GM20000 (cell line): ENCODE measurements around the gene CNPPD1.

Experiments
- DNase-seq: peaks from one replicate; pipeline ENCODE4 v3.0.0; 2012; ENCODE audit warnings: low spot score
- TF ChIP-seq, protein P1 (sequence below): IDR thresholded peaks from 2 replicates; pipeline ENCODE4 v1.5.1; 2012; ENCODE audit warnings: mild to moderate bottlenecking, control low read depth; ENCODE audit errors: extremely low read depth, missing control alignments

The CNPPD1 gene

DNA sequence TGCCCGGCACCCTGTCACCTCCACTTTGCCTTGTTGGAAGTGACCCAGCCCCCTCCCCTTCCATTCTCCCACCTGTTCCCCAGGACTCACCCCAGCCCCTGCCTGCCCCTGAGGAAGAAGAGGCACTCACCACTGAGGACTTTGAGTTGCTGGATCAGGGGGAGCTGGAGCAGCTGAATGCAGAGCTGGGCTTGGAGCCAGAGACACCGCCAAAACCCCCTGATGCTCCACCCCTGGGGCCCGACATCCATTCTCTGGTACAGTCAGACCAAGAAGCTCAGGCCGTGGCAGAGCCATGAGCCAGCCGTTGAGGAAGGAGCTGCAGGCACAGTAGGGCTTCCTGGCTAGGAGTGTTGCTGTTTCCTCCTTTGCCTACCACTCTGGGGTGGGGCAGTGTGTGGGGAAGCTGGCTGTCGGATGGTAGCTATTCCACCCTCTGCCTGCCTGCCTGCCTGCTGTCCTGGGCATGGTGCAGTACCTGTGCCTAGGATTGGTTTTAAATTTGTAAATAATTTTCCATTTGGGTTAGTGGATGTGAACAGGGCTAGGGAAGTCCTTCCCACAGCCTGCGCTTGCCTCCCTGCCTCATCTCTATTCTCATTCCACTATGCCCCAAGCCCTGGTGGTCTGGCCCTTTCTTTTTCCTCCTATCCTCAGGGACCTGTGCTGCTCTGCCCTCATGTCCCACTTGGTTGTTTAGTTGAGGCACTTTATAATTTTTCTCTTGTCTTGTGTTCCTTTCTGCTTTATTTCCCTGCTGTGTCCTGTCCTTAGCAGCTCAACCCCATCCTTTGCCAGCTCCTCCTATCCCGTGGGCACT, 5.8 kb upstream of the CNPPD1 start:
- TF ChIP-seq, protein P1, sequence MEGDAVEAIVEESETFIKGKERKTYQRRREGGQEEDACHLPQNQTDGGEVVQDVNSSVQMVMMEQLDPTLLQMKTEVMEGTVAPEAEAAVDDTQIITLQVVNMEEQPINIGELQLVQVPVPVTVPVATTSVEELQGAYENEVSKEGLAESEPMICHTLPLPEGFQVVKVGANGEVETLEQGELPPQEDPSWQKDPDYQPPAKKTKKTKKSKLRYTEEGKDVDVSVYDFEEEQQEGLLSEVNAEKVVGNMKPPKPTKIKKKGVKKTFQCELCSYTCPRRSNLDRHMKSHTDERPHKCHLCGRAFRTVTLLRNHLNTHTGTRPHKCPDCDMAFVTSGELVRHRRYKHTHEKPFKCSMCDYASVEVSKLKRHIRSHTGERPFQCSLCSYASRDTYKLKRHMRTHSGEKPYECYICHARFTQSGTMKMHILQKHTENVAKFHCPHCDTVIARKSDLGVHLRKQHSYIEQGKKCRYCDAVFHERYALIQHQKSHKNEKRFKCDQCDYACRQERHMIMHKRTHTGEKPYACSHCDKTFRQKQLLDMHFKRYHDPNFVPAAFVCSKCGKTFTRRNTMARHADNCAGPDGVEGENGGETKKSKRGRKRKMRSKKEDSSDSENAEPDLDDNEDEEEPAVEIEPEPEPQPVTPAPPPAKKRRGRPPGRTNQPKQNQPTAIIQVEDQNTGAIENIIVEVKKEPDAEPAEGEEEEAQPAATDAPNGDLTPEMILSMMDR, result no peak
- DNase-seq, result no peak

- DNase-seq, result no peak
- TF ChIP-seq, protein P1, result no peak
These were observed 4.8 kb upstream of the CNPPD1 start for GRCh38 chr2:219181531-219181930.

DNA sequence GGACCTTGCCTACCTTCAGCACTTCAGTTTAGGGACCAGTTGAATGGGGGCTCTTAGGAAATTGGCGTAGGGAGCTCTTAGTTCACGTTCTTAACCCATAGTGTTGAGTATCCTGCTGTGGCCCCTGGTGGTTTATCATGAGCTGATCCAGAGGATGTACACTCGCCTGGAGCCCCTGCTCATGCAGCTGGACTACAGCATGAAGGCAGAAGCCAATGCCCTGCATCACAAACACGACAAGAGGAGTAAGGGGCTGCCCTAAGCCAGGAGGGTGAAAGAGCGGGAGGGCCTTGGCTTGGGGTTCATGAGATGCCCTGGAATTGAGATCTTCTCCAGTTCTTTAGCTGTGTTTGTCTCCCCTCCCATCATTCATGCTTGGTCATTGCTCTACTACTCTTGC, 4.2 kb upstream of the CNPPD1 start:
- TF ChIP-seq, protein P1, result no peak
- DNase-seq, result no peak

- DNase-seq, result no peak
- TF ChIP-seq, protein P1, result no peak
These were observed 3.1 kb upstream of the CNPPD1 start for GRCh38 chr2:219179601-219180465.

GRCh38 chr2:219178377-219179175, 1.9 kb upstream of the CNPPD1 start:
- TF ChIP-seq, protein P1, result no peak
- DNase-seq, result peak; percentile 56

GRCh38 chr2:219177552-219178376, 1.0 kb upstream of the CNPPD1 start, which contains the start of gene RETREG2:
Gene RETREG2 (plus strand): TSS chr2:219178275. CDS start chr2:219178353, 78 bp downstream.
- TF ChIP-seq, protein P1, result peak; percentile 53
- DNase-seq, result peak; percentile 99
